Measurements from ENCODE around the gene MYH15. TPM values are rescaled to one million over a fixed set of nuclear protein-coding genes. Genes with fewer than 3 reads are reported as not detected.

The MYH15 gene
- total and polyA plus RNA-seq, 10 of the 15 experiments (the other 5 are each of a cell fraction or from before 2014, with no cell fraction given) = 0.05 to 0.27 (median 0.09) TPM; not detected in 1

DNA sequence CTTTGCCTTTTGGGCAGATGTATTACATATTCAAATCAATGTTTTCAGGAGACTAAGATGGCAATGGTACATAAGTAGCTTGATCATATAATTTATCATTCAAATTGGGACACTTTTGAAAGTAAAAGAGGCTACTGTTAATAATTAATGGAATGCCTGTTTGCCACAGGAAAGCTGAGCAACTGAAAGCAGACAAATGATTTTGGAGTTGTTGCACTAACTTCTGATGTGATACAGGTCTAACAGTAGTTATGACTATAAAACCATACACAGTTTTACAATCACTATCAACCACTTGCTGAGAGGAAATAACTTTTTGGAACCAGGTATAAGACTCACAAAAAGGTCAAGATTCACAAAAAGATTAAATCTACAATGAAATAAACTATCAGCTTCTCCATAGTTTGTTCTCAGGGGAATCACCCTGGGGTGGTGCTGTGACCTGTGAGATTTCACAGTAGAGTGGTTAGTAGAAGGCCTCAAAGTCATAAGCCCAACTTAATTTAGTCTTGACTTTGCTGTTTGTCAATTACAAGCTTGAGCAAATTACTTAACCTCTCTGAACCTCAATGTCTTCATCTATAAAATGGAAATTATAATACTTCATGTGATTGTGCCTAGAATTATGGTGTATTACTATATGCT lies 171.4 kb downstream of the MYH15 start:
- intact Hi-C loops (cut with micrococcal nuclease; ENCODE audit: unreplicated experiment) = no loop called here
- DNase-seq (ENCODE audit: low read depth, low spot score) = no peak

DNA sequence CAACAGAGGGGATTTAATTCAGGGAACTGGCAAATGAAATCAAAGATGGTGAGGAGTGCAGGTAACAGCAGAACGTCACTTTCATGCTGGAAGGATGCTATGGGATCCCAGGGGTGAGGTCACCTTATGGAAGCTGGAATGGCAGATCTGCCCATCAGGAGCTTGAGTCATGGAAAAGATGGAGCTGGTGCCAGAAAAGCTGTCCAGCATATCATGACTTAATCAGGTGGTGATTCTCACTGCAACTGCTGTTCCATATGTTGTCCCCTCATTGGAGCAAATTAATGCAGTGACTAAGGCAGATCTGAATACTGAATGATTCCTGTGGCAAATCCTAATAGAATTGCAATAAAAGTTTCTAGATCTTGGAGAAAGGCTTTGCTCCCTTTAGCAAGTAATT lies 175.7 kb downstream of the MYH15 start:
- 22% methylated on average over 1 of the region's 1 CpG for WGBS (ENCODE audit: insufficient coverage, insufficient replicate concordance, low lambda C conversion rate, missing lambda C conversion rate)
- TF ChIP-seq TAF1 (IDR thresholded peaks at IDR 0.05; ENCODE audit: borderline replicate concordance, low read depth, low read length) (no peak), NFYA (IDR thresholded peaks at IDR 0.05; ENCODE audit: borderline replicate concordance, low read depth, low read length) (no peak), CBX5 (IDR thresholded peaks at IDR 0.05; ENCODE audit: low read depth) (no peak), SIN3A (IDR thresholded peaks at IDR 0.05; ENCODE audit: low read depth, low read length) (no peak), RELA (IDR thresholded peaks at IDR 0.05; ENCODE audit: borderline replicate concordance, partially characterized antibody) (no peak), MYB (IDR thresholded peaks at IDR 0.05; ENCODE audit: borderline replicate concordance, low read depth, low read length) (no peak), NR2C2 (IDR thresholded peaks at IDR 0.05; ENCODE audit: borderline replicate concordance, control insufficient read depth, insufficient read length, low read depth) (no peak), ASH2L (IDR thresholded peaks at IDR 0.05; ENCODE audit: borderline replicate concordance, low read depth) (no peak)
- TF ChIP-seq, protein P1, sequence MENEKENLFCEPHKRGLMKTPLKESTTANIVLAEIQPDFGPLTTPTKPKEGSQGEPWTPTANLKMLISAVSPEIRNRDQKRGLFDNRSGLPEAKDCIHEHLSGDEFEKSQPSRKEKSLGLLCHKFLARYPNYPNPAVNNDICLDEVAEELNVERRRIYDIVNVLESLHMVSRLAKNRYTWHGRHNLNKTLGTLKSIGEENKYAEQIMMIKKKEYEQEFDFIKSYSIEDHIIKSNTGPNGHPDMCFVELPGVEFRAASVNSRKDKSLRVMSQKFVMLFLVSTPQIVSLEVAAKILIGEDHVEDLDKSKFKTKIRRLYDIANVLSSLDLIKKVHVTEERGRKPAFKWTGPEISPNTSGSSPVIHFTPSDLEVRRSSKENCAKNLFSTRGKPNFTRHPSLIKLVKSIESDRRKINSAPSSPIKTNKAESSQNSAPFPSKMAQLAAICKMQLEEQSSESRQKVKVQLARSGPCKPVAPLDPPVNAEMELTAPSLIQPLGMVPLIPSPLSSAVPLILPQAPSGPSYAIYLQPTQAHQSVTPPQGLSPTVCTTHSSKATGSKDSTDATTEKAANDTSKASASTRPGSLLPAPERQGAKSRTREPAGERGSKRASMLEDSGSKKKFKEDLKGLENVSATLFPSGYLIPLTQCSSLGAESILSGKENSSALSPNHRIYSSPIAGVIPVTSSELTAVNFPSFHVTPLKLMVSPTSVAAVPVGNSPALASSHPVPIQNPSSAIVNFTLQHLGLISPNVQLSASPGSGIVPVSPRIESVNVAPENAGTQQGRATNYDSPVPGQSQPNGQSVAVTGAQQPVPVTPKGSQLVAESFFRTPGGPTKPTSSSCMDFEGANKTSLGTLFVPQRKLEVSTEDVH (IDR thresholded peaks at IDR 0.05; ENCODE audit: low read depth, partially characterized antibody) = no peak
- TF ChIP-seq, protein P2, sequence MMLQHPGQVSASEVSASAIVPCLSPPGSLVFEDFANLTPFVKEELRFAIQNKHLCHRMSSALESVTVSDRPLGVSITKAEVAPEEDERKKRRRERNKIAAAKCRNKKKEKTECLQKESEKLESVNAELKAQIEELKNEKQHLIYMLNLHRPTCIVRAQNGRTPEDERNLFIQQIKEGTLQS (IDR thresholded peaks at IDR 0.05; ENCODE audit: borderline replicate concordance, extremely low read depth, low read depth, low read length) = no peak
- TF ChIP-seq, protein P3, sequence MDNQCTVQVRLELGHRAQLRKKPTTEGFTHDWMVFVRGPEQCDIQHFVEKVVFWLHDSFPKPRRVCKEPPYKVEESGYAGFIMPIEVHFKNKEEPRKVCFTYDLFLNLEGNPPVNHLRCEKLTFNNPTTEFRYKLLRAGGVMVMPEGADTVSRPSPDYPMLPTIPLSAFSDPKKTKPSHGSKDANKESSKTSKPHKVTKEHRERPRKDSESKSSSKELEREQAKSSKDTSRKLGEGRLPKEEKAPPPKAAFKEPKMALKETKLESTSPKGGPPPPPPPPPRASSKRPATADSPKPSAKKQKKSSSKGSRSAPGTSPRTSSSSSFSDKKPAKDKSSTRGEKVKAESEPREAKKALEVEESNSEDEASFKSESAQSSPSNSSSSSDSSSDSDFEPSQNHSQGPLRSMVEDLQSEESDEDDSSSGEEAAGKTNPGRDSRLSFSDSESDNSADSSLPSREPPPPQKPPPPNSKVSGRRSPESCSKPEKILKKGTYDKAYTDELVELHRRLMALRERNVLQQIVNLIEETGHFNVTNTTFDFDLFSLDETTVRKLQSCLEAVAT (IDR thresholded peaks at IDR 0.05) = no peak

More for the DNA sequence above, 171.4 kb downstream of the MYH15 start:
- no peak for FAIRE-seq
- no peak overlapping the region for H3K4me2 ChIP-seq (ENCODE audit: control insufficient read depth, insufficient read depth)
- BruUV-seq (replicated peaks) = no TSS peak
- peaks cover 10% of the 10 kb centered on the region for H3K4me1 ChIP-seq (ENCODE audit: control insufficient read depth, insufficient read depth, low read length)
- H3K9me3 ChIP-seq (replicated peaks; ENCODE audit: control insufficient read depth, insufficient read depth, low read length) = no peaks in the 10 kb centered on the region
- H3K36me3 ChIP-seq (ENCODE audit: control insufficient read depth in 2 of 2, insufficient read depth in 2 of 2, low read length in 1 of 2) = no peaks in the 10 kb centered on the region
- no peaks in the 10 kb centered on the region for H3K79me2 ChIP-seq (ENCODE audit: control insufficient read depth, insufficient read depth, low read length)
- ChIA-PET SMC1A (ENCODE audit: uncharacterized antibody, unreplicated experiment) (interaction anchor here (1.8 kb wide), 1 partner anchor 44 kb away, joined by 4 read pairs; no protein-coding TSS in a partner anchor), CTCF (interaction anchor here (1.8 kb wide), 1 partner anchor 66 kb away, joined by 6 read pairs; no protein-coding TSS in a partner anchor), POLR2A (no interaction called here), RAD21 (ENCODE audit: unreplicated experiment) (interaction anchor here (1.0 to 1.4 kb wide), 2 partner anchors 48 to 116 kb away, joined by 3 read pairs; no protein-coding TSS in a partner anchor)
- H2AFZ ChIP-seq (ENCODE audit: control insufficient read depth, low read depth, low read length) = no peak overlapping the region
- TF ChIP-seq NFYA (IDR thresholded peaks at IDR 0.05; ENCODE audit: borderline replicate concordance, low read depth, low read length) (no peak), CREM (IDR thresholded peaks at IDR 0.05; ENCODE audit: low read depth) (no peak)
- H3K4me3 ChIP-seq = no peak overlapping the region
- H4K20me1 ChIP-seq (ENCODE audit: control insufficient read depth, insufficient read depth) = no peaks in the 10 kb centered on the region
- in situ Hi-C loops (cut with MboI) = no loop called here
- H3K27me3 ChIP-seq (replicated peaks in 1 of 2; ENCODE audit: control insufficient read depth in 2 of 2, insufficient read depth in 2 of 2, low read length in 1 of 2) = no peaks in the 10 kb centered on the region
- no peak overlapping the region for H3K27ac ChIP-seq (ENCODE audit: control insufficient read depth, insufficient read depth)
- peak; percentile 55; the same call in 2 of the 3 replicates for ATAC-seq
- H3K9ac ChIP-seq (ENCODE audit: control insufficient read depth, insufficient read depth, low read length) = no peak overlapping the region

More for the DNA sequence above, 175.7 kb downstream of the MYH15 start:
- CTCF ChIA-PET = interaction anchor here (1.0 kb wide), 1 partner anchor 182 kb away, joined by 3 read pairs; no protein-coding TSS in a partner anchor
- SMC1A ChIA-PET (ENCODE audit: uncharacterized antibody, unreplicated experiment) = no interaction called here
- no TSS peak for BruUV-seq (replicated peaks)
- intact Hi-C loops (cut with micrococcal nuclease; ENCODE audit: unreplicated experiment) = no loop called here
- DNase-seq (ENCODE audit: low read depth, low spot score) (no peak), FAIRE-seq (no peak), ATAC-seq (no peak)
- Histone ChIP-seq H3K9ac (ENCODE audit: control insufficient read depth, insufficient read depth, low read length) (no peak overlapping the region), H3K79me2 (ENCODE audit: control insufficient read depth, insufficient read depth, low read length) (no peaks in the 10 kb centered on the region), H3K4me3 (no peak overlapping the region), H3K4me2 (ENCODE audit: control insufficient read depth, insufficient read depth) (no peak overlapping the region), H2AFZ (ENCODE audit: control insufficient read depth, low read depth, low read length) (no peak overlapping the region), H3K27me3 (replicated peaks in 1 of 2; ENCODE audit: control insufficient read depth in 2 of 2, insufficient read depth in 2 of 2, low read length in 1 of 2) (no peaks in the 10 kb centered on the region), H3K9me3 (replicated peaks; ENCODE audit: control insufficient read depth, insufficient read depth, low read length) (no peaks in the 10 kb centered on the region), H3K27ac (ENCODE audit: control insufficient read depth, insufficient read depth) (no peak overlapping the region), H4K20me1 (ENCODE audit: control insufficient read depth, insufficient read depth) (no peaks in the 10 kb centered on the region), H3K36me3 (ENCODE audit: control insufficient read depth in 2 of 2, insufficient read depth in 2 of 2, low read length in 1 of 2) (no peaks in the 10 kb centered on the region), H3K4me1 (ENCODE audit: control insufficient read depth, insufficient read depth, low read length) (no peaks in the 10 kb centered on the region)
- POLR2A ChIA-PET = no interaction called here
- in situ Hi-C loops (cut with MboI) = no loop called here
- RAD21 ChIA-PET (ENCODE audit: unreplicated experiment) = no interaction called here

Measured in GM12878 (cell line).